GM19193 (cell line): ENCODE measurements around the gene NAALADL1.

Experiments
- POLR2A ChIP-seq: IDR thresholded peaks from 4 replicates; pipeline ENCODE4 v1.6.1; 2011; ENCODE audit not compliant: insufficient read depth, insufficient read length; ENCODE audit errors: extremely low read depth

The NAALADL1 gene

GRCh38 chr11:65086809-65087208 lies 28.5 kb upstream of the NAALADL1 start:
- TF ChIP-seq POLR2A: no peak

- no peak for TF ChIP-seq POLR2A
These were observed 27.1 kb upstream of the NAALADL1 start for GRCh38 chr11:65085446-65085845.

DNA sequence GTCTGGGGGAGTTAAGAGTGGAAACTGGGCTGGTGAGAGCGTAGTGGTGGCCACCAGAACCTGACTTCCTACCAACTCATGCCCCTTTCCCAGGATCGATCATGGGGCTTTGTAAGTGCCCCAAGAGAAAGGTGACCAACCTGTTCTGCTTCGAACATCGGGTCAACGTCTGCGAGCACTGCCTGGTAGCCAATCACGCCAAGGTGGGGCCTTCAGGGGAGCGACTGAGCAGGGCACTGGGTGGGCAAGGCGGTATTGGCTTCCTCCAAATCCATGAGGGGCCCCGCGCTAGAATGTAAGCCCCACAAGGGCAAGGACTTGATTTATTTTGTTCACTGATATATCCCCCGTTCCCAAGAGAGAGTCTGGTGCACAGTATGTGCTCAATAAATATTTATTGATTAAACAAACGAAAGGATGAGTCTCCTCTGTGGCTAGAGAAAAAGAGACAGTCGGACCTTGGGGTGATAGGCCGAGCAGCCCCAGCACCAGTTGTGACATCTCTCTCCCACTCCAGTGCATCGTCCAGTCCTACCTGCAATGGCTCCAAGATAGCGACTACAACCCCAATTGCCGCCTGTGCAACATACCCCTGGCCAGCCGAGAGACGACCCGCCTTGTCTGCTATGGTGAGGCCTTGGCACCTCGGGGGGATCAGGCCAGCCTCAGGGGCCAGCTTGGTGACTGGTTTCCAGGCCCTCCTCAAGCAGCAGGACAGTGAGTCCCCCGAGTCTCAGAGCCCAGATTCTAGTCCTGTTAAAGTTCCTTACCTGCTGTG lies 26.4 kb upstream of the NAALADL1 start:
- TF ChIP-seq POLR2A: no peak

DNA sequence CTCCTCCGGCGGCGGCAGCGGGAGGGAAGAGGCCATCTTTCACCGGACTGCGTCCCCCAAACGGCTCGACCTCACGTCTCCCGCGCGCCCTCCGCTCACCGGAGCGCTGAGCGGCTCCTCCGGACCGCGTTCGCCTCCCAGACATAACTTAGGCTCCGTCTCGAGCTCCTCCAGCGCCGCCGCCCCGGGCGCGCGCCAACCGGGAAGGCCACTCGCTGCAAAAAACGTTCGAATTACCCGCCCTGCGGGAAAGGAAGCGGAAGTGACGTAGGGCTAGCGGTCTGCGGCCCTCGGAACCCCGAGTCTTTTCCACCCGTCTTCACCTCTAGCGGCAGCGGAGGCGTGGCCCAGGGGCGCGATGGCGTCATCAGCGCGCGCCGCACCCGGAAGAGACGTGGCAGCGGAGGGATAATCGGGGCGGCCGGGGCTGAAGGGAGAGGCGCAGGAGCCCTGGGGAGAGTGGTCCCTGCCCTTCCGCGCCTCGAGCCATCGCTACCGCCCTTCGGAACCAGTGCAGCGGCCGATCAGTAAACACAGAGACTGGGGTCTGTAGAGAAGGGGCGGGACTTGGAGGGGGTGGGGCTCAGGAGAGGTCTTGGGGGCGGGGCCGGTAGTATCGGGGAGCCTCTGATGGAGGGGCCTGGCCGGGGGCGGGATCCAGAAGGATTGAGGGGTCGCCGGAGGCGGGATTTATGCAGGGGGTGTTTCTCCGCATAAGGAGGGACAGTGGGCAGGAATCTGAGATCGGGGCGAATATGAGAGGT lies 25.7 kb upstream of the NAALADL1 start, which contains the start of the genes CDCA5 and ZFPL1:
Gene CDCA5, minus strand, starts transcription at position 207 of the 764 bp plus-strand sequence. Its CDS starts 62 bp downstream, at position 145.
Gene ZFPL1, plus strand, starts transcription at position 389 of the 764 bp plus-strand sequence. CDS start 477 bp downstream, outside the sequence.
- TF ChIP-seq POLR2A: peak; percentile 81

DNA sequence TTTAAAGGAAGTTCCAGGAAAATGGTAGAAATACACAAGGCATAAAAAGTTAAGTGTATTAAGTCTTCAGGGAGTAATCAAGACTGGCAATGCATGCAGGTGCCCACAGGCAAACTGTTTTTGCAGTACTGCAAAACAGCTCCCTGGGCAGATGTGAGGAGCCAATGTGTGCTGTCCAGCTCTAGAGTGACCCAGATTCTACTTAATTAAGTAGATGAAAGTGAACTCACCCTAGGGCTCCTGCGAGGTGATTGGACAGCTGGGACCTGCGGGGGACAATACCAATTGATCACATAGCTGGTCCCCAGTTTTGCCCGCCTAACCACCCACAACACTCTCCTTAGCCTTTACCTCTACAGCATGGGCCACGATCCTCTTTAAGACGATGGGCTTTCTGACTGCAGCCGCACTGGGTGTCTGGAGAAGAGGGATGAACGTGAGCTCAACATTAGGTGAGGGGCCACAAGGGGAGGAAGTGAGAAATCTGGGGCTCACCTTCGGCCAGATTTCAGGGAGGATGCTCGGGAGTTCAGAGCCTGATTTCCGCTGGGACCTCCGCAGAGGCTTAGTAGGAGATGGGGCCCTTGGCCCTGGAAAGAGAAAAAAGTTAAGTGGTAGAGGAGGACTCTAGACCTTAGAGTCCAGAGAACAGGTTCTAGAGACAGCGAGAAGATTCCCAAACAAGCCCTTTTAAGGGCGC lies 24.9 kb upstream of the NAALADL1 start:
- no peak for TF ChIP-seq POLR2A

DNA sequence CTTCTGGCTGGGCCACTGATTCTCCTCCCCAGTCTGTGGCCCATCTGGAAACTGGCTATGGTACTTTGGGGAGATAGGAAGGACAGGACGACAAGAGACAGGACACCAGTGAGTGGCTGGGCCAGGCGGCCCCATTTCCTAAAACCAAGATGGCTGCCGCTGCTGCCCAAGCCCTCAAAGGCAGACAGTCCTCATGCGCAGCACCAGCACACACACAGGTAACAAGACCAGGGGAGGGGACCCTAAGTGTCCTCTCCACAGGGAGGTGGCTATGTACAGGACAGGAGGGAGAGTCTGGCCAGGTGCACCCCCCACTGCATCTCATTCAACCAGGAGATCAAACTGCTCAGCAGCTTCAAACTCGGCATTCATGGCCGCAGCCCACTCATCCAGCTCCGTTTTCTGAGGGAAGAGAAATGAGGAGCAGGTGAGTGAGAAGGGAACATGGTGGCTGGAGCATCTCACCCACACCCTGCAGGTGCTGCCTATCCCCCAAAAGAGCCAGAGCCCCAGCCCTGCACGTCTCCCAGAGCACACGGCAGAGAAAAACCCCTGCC lies 20.5 kb upstream of the NAALADL1 start:
- peak; percentile 17 for TF ChIP-seq POLR2A

GRCh38 chr11:65078151-65078550 lies 19.8 kb upstream of the NAALADL1 start:
- TF ChIP-seq POLR2A: no peak

GRCh38 chr11:65077451-65077850 lies 19.1 kb upstream of the NAALADL1 start:
- no peak for TF ChIP-seq POLR2A

DNA sequence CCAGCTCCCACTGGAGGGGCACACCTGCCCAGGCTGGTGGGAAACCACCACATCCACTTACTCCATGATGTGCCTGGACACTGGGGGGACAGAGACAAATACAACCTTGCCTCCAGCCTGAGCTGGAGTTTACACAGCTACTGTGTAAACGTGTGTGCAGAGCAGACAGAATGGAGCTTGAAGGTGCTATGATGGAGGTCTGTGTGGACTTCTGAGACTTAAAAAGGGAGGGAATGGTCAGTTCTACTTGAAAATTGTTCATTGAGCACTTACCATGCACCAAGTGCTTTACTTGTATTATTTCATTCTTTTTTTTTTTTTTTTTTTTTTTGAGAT lies 14.2 kb upstream of the NAALADL1 start:
- TF ChIP-seq POLR2A: no peak

DNA sequence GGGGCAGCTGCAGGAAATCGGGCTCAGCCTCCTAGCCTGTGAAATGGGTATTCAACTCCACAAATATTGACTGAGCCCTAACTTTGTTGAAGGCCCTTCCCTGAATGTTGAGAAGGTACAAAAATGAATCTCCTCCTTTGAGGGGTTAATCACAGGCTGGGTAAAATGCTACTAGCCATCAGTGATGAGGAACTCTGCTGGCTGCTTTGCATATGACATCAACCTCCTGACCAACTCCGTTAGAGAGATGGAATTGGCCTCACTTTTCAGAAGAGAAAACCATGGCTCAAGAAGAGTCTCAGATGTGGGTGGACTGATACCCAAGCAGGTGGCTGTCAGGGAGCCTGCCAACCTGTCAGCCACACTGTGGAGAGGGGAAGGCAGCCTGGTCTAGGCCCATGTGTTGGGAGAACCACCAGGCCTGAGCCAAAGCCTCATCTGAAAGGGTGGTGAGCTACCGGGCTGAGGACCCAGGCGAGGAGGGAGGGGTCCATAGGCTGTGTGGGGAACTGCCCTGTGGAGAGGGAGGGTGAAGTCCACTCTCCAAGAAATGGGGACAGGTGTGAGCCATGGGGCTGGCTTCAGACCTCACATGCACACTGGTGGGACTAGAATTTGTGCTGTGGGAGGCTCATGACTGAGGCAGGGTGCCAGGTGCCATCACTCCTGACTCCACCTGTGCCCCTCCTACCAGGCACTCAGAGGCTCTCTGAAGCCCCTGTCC lies 13.7 kb upstream of the NAALADL1 start:
- TF ChIP-seq POLR2A: no peak

- no peak for TF ChIP-seq POLR2A
These were observed 10.9 kb upstream of the NAALADL1 start for GRCh38 chr11:65069217-65069616.

DNA sequence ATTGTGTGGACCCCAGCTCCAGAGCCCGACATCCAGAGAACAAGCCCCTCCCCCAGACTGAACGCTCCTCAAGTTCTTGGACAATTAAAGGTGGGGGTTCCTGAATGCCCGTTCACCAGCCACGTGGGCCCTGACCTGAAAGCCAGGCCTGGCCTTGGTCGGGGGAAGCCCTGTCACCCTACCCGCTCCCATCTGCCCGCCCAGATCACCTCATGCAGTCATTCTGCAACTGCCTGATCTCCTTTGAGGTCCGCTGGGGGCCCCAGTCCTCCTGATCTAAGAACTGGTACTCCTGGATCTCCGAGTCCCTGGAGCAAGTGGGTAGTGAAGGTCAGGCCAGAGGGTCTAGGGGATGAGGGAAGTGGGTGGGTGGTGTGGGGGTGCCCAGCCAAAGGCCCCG lies 9.1 kb upstream of the NAALADL1 start:
- TF ChIP-seq POLR2A: no peak

DNA sequence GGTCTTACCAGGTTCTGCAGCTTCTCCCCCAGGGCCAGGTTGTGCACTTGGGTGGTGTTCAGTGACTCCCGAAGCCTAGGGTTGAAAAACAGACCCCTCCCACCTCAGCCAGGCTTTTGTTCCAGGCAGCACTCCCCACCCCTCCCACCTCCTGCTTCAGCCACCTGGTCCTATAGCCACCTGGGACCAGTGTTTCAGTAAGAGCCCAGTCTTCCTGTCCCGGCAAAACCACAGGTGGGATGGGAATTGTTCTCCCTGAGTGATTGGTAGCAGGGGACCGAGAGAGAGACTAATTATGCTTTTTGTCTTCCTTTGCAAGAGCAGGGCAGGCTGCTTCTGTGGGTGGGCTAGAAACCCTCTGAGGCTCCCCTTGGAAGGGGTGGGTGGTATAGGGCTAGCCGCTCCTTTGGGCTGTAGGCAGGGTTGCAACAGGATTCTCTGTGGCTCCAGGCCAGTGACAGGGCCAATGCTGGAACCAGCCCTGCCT lies 8.5 kb upstream of the NAALADL1 start:
- TF ChIP-seq POLR2A: no peak

DNA sequence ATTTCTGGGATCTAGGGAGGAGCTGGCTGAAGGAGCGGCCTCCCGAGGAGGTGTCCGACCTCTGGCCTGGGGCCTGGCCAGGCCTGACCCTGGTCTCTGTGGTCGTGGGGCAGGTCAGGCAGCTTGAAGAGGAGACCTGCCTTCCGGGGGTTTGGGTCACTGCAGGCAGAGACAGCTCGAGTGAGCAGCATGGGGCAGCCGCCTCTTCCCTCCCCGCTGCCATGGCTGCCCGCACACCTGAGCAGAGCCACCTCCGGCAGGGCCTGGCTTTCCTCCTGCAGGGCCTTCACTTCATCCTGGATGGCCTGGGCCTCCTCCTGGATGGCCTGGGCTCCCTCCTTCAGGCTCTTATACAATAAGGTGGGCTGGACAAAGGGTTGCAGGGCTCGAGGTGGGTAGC lies 8.0 kb upstream of the NAALADL1 start:
- no peak for TF ChIP-seq POLR2A
